Activated CD8-positive, alpha-beta memory T cell treated with anti-CD3 and anti-CD28 coated beads, Interleukin-2, amount 50 U/mL, for 1 hour (primary cell): Measurements from ENCODE around the gene LDLR.
"Not testable (repeated sequence)": the region's sequence is repeated elsewhere in the genome, so short reads cannot be mapped to it uniquely, and the experiment has no call there.

ENCODE experiments used
- DNase-seq: peaks from one replicate; pipeline ENCODE4 v3.0.0-alpha.2; 2020; ENCODE audit errors: extremely low read depth

The LDLR gene

GRCh38 chr19:11070123-11070522, 19.1 kb upstream of the LDLR start:
- no peak for DNase-seq

- no peak for DNase-seq
Measured at GRCh38 chr19:11073568-11073967, 15.7 kb upstream of the LDLR start.

- not testable (repeated sequence) for DNase-seq
Measured at GRCh38 chr19:11076792-11077191, 12.5 kb upstream of the LDLR start.

- no peak for DNase-seq
Measured at GRCh38 chr19:11078893-11079292, 10.4 kb upstream of the LDLR start.

GRCh38 chr19:11079999-11080398, 9.3 kb upstream of the LDLR start:
- DNase-seq: no peak

- DNase-seq: no peak
Measured at GRCh38 chr19:11087870-11088505, 1.3 kb upstream of the LDLR start.

- no peak for DNase-seq
Measured at GRCh38 chr19:11088506-11089253, 583 bp upstream of the LDLR start.

GRCh38 chr19:11090014-11090263, 676 bp downstream of the LDLR start:
- DNase-seq: not testable (repeated sequence)

- DNase-seq: peak; percentile 96
Measured at GRCh38 chr19:11090264-11090996, 1.2 kb downstream of the LDLR start.

GRCh38 chr19:11090997-11091702, 1.9 kb downstream of the LDLR start:
- no peak for DNase-seq

GRCh38 chr19:11091703-11092153, 2.5 kb downstream of the LDLR start:
- DNase-seq: peak; percentile 32

GRCh38 chr19:11092181-11092538, 2.9 kb downstream of the LDLR start:
- no peak for DNase-seq

GRCh38 chr19:11093689-11094238, 4.5 kb downstream of the LDLR start:
- no peak for DNase-seq

GRCh38 chr19:11094520-11094894, 5.2 kb downstream of the LDLR start:
- DNase-seq: no peak

- no peak for DNase-seq
Measured at GRCh38 chr19:11096210-11096841, 7.1 kb downstream of the LDLR start.

GRCh38 chr19:11097367-11097766, 8.1 kb downstream of the LDLR start:
- not testable (repeated sequence) for DNase-seq

GRCh38 chr19:11098327-11098726, 9.1 kb downstream of the LDLR start:
- no peak for DNase-seq

- DNase-seq: no peak
Measured at GRCh38 chr19:11098861-11099260, 9.6 kb downstream of the LDLR start.

GRCh38 chr19:11100049-11100448, 10.8 kb downstream of the LDLR start:
- no peak for DNase-seq

GRCh38 chr19:11101057-11101456, 11.8 kb downstream of the LDLR start:
- DNase-seq: no peak

GRCh38 chr19:11102944-11103343, 13.7 kb downstream of the LDLR start:
- DNase-seq: no peak

GRCh38 chr19:11103667-11104066, 14.4 kb downstream of the LDLR start:
- DNase-seq: not testable (repeated sequence)
